CD4-positive, alpha-beta T cell (primary cell): ENCODE measurements around the gene CLCN2. TPM values are rescaled to one million over a fixed set of nuclear protein-coding genes. Genes with fewer than 3 reads are reported as not detected.

Experiments used
- ATAC-seq: fragments of 200-7000 bp; cut with Tn5 transposase; one replicate; pipeline ENCODE4 v1.10.0; 2022; ENCODE audit warnings: mild to moderate bottlenecking; ENCODE audit not compliant: poor library complexity
- CTCF ChIA-PET: fragments of 350-600 bp; sonication (Branson Sonifier 250); formaldehyde crosslinking; loops from one replicate; lab custom pipeline; 2021; ENCODE audit warnings: antibody characterized with exemption, inconsistent platforms; lab: Charles Lee
- POLR2A ChIA-PET: fragments of 350-600 bp; sonication (Branson Sonifier 250); formaldehyde crosslinking; loops from one replicate; lab custom pipeline; 2021; ENCODE audit warnings: antibody characterized with exemption, inconsistent platforms; lab: Charles Lee
- DNase-seq, 14 experiments: peaks; one replicate each; pipeline ENCODE4 v3.0.0-alpha.2; 2013 to 2020; ENCODE audit warnings: mixed read lengths in 2 of 14
- H3K27ac ChIP-seq, 2 donors: one replicate each; pipeline versions ENCODE4 v1.5.1 to v1.7.0; 2013; ENCODE audit warnings: low read length in 2 of 2, low read depth in 1 of 2, mild to moderate bottlenecking in 1 of 2
- H3K27me3 ChIP-seq, 2 experiments: 1 replicate in 1 of 2; 2 replicates in 1 of 2; pipeline versions ENCODE4 v1.6.1 to v1.7.0; 2013; ENCODE audit warnings: low read length in 2 of 2, control low read depth in 1 of 2, mild to moderate bottlenecking in 1 of 2, moderate library complexity in 1 of 2; ENCODE audit not compliant: insufficient read depth in 2 of 2, control insufficient read depth in 1 of 2
- H3K36me3 ChIP-seq: one replicate; pipeline ENCODE4 v1.6.1; 2013; ENCODE audit warnings: low read length, control low read depth; ENCODE audit not compliant: insufficient read depth
- H3K4me1 ChIP-seq: one replicate; pipeline ENCODE4 v1.6.1; 2013; ENCODE audit warnings: low read length, control low read depth; ENCODE audit not compliant: insufficient read depth
- H3K4me3 ChIP-seq: one replicate; pipeline ENCODE4 v1.5.1; 2013; ENCODE audit warnings: mild to moderate bottlenecking, low read length, moderate library complexity
- H3K9me3 ChIP-seq, 2 experiments: 1 replicate in 1 of 2; 2 replicates in 1 of 2; pipeline versions ENCODE4 v1.6.1 to v1.7.0; 2013; ENCODE audit warnings: low read length in 2 of 2, mild to moderate bottlenecking in 2 of 2, control low read depth in 1 of 2, moderate library complexity in 1 of 2; ENCODE audit not compliant: control insufficient read depth in 1 of 2, insufficient read depth in 1 of 2
- H3K27ac Mint-ChIP-seq: one replicate; pipeline ENCODE4 v1.8.0; 2020; ENCODE audit warnings: mixed read lengths
- H3K27me3 Mint-ChIP-seq: one replicate; pipeline ENCODE4 v1.8.0; 2021; ENCODE audit warnings: mixed read lengths
- H3K36me3 Mint-ChIP-seq: one replicate; pipeline ENCODE4 v1.8.0; 2021; ENCODE audit warnings: low read depth, mixed read lengths
- H3K4me1 Mint-ChIP-seq: one replicate; pipeline ENCODE4 v1.8.0; 2021; ENCODE audit warnings: low read depth, mixed read lengths
- H3K4me3 Mint-ChIP-seq: one replicate; pipeline ENCODE4 v1.8.0; 2020; ENCODE audit warnings: mild to moderate bottlenecking, mixed read lengths
- H3K9me3 Mint-ChIP-seq: one replicate; pipeline ENCODE4 v1.8.0; 2020; ENCODE audit warnings: mixed read lengths
- intact Hi-C, 2 experiments: fragments of 100-400 bp; cut with DNase I in 1 of 2; cut with micrococcal nuclease in 1 of 2; formaldehyde crosslinking; loops; one replicate each; pipeline versions ENCODE4 v1.15.1 to v1.9.0; 2023 to 2025; cut with DNase I, micrococcal nuclease
- total RNA-seq, 174 experiments: library from RNA in 2 of 174; stranded (reverse) in 2 of 174; gene quantifications; one replicate each; pipeline ENCODE4 v1.2.3 and lab custom pipeline; 2021 to 2026
- TF ChIP-seq, protein P1 (sequence below): fragments of 200-600 bp; IDR thresholded peaks from one replicate; pipeline ENCODE4 v1.8.0; 2022; ENCODE audit warnings: antibody characterized with exemption, mild to moderate bottlenecking

CLCN2 gene
- total RNA-seq, 2 experiments from 2014 or later = 3.2 to 3.5 TPM

- Histone ChIP-seq H3K27ac (peak within 1 kb of the TSS; percentile 84 to 95), H3K9me3 (no peaks in the 10 kb centered on the region), H3K36me3 (peaks cover 22% of the 10 kb centered on the region), H3K27me3 (no peaks in the 10 kb centered on the region), H3K4me1 (peaks cover 38% of the 10 kb centered on the region), H3K4me3 (peak within 1 kb of the TSS; percentile 77)
- CTCF ChIA-PET = no interaction called here
- peak; percentile 83 for ATAC-seq
- TF ChIP-seq, protein P1, sequence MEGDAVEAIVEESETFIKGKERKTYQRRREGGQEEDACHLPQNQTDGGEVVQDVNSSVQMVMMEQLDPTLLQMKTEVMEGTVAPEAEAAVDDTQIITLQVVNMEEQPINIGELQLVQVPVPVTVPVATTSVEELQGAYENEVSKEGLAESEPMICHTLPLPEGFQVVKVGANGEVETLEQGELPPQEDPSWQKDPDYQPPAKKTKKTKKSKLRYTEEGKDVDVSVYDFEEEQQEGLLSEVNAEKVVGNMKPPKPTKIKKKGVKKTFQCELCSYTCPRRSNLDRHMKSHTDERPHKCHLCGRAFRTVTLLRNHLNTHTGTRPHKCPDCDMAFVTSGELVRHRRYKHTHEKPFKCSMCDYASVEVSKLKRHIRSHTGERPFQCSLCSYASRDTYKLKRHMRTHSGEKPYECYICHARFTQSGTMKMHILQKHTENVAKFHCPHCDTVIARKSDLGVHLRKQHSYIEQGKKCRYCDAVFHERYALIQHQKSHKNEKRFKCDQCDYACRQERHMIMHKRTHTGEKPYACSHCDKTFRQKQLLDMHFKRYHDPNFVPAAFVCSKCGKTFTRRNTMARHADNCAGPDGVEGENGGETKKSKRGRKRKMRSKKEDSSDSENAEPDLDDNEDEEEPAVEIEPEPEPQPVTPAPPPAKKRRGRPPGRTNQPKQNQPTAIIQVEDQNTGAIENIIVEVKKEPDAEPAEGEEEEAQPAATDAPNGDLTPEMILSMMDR = no peak
- peaks cover 33% of the 10 kb centered on the region for H3K36me3 Mint-ChIP-seq
- intact Hi-C loops = loop anchor here (1.0 kb wide), 2 partner anchors 15 to 21 kb away; partner anchors contain the start of gene PSMD2 (in 2 of the 2)
- POLR2A ChIA-PET = no interaction called here
- H3K9me3 Mint-ChIP-seq = no peaks in the 10 kb centered on the region
- H3K4me3 Mint-ChIP-seq = peak within 1 kb of the TSS; percentile 94
- no peaks in the 10 kb centered on the region for H3K27me3 Mint-ChIP-seq
- peak; percentile 84 to 98 (median 90) for DNase-seq
- H3K27ac Mint-ChIP-seq = peak within 1 kb of the TSS; percentile 95
- H3K4me1 Mint-ChIP-seq = peaks cover 27% of the 10 kb centered on the region
These were observed 47.1 kb downstream of the CLCN2 start, which contains the start of gene EIF4G1 for GRCh38 chr3:184314363-184314699. TSS of gene EIF4G1 (plus strand) at chr3:184314606. CDS start at chr3:184315797, 1,191 bp downstream.

DNA sequence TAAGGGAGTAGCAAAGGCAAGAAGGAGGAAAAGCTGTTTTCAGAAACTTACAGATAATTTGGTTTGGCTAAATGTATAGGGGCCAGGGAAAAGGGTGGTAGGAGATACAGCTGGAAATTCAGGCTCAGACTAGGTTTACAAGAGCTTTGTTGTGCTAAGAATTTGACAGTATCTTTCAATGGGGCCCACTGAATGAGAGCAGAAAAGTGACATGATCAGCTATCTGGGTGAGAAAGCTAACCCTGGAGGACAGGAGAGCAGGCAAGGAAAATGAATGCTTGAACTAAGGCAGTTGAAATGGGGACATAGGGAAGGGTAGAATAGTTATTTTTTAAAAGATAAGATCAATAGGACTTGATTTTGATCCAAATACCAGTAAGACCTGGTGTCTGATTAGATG lies 49.8 kb downstream of the CLCN2 start:
- no peak for ATAC-seq
- Mint-ChIP-seq H3K4me3 (peak overlapping the region; percentile 16), H3K27me3 (no peaks in the 10 kb centered on the region), H3K36me3 (peaks cover 39% of the 10 kb centered on the region), H3K4me1 (peaks cover 8% of the 10 kb centered on the region), H3K27ac (peak overlapping the region; percentile 67), H3K9me3 (no peaks in the 10 kb centered on the region)
- H3K9me3 ChIP-seq = no peaks in the 10 kb centered on the region
- DNase-seq = no peak
- no peak overlapping the region for H3K4me3 ChIP-seq
- intact Hi-C loops = no loop called here
- TF ChIP-seq, protein P1 = no peak
- CTCF ChIA-PET = no interaction called here
- POLR2A ChIA-PET = no interaction called here
- peaks cover 22% of the 10 kb centered on the region for H3K4me1 ChIP-seq
- peaks cover 26% of the 10 kb centered on the region for H3K36me3 ChIP-seq
- no peak overlapping the region for H3K27ac ChIP-seq
- H3K27me3 ChIP-seq = no peaks in the 10 kb centered on the region

DNA sequence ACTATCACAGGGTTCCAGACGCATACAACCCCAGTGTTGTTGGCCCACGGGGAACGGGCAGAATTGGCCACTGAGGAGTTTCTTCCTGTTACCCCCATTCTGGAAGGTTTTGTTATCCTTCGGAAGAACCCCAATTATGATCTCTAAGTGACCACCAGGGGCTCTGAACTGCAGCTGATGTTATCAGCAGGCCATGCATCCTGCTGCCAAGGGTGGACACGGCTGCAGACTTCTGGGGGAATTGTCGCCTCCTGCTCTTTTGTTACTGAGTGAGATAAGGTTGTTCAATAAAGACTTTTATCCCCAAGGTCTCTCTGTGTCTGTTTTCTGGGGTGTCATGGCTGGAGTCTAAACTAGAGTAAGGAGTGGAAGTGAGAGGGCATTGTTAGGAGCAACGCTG lies 52.7 kb downstream of the CLCN2 start:
- H3K9me3 Mint-ChIP-seq = no peaks in the 10 kb centered on the region
- H3K4me1 ChIP-seq = peaks cover under 1% of the 10 kb centered on the region
- no peak overlapping the region for H3K4me3 ChIP-seq
- H3K27me3 Mint-ChIP-seq = no peaks in the 10 kb centered on the region
- H3K36me3 Mint-ChIP-seq = peaks cover 58% of the 10 kb centered on the region
- H3K27ac Mint-ChIP-seq = no peak overlapping the region
- ChIA-PET CTCF (no interaction called here), POLR2A (no interaction called here)
- DNase-seq (no peak), ATAC-seq (no peak)
- H3K4me3 Mint-ChIP-seq = no peak overlapping the region
- peaks cover 50% of the 10 kb centered on the region for H3K36me3 ChIP-seq
- no peaks in the 10 kb centered on the region for H3K9me3 ChIP-seq
- intact Hi-C loops = no loop called here
- no peaks in the 10 kb centered on the region for H3K4me1 Mint-ChIP-seq
- TF ChIP-seq, protein P1 = no peak
- H3K27me3 ChIP-seq = no peaks in the 10 kb centered on the region
- H3K27ac ChIP-seq = no peak overlapping the region
